ENCODE measurements around the gene EEFSEC. TPM values are rescaled to one million over a fixed set of nuclear protein-coding genes. Genes with fewer than 3 reads are reported as not detected.

EEFSEC gene
- total RNA-seq, 1 donor from 2014 or later, result 12.2 TPM

DNA sequence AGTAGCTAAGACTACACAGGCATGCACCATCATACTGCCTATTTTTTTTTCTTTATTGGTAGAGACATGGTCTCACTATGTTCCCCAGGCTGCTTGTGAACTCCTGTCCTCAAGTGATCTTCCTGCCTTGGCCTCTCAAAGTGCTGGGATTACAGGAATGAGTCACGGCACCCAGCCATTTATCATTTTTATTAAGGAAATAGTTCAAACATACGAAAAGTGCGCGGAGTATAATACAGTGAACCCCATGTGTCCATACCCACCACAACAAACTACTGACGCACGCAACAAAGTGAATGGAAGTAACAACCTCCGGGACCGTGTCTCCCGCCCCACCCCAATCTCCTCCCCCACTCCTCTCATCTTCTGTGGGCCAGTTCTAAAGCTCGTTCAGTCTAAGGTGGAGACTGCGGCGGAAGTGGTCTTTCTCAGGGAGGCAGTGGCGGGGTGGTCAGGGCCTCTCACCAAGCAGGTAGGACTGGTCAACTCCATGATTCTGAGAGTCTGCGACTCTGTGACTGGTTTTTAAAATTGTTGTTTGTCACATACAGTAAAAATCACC lies 271.3 kb downstream of the EEFSEC start:
- no peaks in the 10 kb centered on the region for H3K9me3 Mint-ChIP-seq (ENCODE audit: low read depth)
- no peaks in the 10 kb centered on the region for H3K4me1 Mint-ChIP-seq (ENCODE audit: low read depth)
- TF ChIP-seq, protein P1, sequence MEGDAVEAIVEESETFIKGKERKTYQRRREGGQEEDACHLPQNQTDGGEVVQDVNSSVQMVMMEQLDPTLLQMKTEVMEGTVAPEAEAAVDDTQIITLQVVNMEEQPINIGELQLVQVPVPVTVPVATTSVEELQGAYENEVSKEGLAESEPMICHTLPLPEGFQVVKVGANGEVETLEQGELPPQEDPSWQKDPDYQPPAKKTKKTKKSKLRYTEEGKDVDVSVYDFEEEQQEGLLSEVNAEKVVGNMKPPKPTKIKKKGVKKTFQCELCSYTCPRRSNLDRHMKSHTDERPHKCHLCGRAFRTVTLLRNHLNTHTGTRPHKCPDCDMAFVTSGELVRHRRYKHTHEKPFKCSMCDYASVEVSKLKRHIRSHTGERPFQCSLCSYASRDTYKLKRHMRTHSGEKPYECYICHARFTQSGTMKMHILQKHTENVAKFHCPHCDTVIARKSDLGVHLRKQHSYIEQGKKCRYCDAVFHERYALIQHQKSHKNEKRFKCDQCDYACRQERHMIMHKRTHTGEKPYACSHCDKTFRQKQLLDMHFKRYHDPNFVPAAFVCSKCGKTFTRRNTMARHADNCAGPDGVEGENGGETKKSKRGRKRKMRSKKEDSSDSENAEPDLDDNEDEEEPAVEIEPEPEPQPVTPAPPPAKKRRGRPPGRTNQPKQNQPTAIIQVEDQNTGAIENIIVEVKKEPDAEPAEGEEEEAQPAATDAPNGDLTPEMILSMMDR (IDR thresholded peaks at IDR 0.05), result no peak
- no peak overlapping the region for H3K4me3 Mint-ChIP-seq (ENCODE audit: unreplicated experiment)
- H3K27ac Mint-ChIP-seq (ENCODE audit: unreplicated experiment), result no peak overlapping the region
- DNase-seq (ENCODE audit: low spot score), result no peak
- peaks cover 3% of the 10 kb centered on the region for H3K36me3 Mint-ChIP-seq (ENCODE audit: low read depth)
- peaks cover 30% of the 10 kb centered on the region for H3K27me3 Mint-ChIP-seq (ENCODE audit: low read depth)

DNA sequence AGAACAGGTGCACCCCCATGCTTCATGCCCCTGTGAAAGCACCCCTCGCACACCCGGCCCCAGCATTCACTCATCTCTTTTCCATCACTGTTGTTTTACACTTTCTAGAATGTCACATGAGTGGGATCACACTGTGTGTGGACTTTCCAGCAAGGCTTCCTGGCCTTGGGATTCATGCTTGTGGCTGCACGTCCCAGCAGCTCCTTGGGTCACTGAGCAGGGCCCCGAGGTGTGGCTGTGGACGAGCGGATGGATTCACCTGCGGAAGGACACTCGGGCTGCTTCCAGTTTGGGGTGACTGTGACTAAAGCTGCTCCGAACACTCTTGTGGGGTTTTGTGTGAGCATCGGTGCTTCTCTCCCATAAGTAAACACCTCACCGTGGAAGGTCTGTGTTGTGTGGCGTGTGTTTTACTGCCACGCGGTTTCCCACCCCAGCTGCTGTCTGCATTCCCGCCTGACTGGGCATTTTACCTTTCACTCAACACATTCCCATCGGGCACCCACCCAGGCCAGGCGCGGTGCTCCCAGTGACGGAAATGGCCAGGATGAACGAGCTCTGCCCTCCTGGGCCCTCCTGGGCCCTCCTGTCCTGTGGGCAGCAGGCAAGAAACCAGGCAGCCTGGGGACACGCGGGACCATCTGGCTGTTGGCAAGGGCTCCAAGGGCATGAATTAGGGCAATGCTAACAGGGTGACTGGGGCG lies 272.0 kb downstream of the EEFSEC start:
- TF ChIP-seq, protein P1 (IDR thresholded peaks at IDR 0.05), result no peak
- H3K36me3 Mint-ChIP-seq (ENCODE audit: low read depth), result no peaks in the 10 kb centered on the region
- H3K9me3 Mint-ChIP-seq (ENCODE audit: low read depth), result no peaks in the 10 kb centered on the region
- H3K4me3 Mint-ChIP-seq (ENCODE audit: unreplicated experiment), result no peak overlapping the region
- no peak overlapping the region for H3K27ac Mint-ChIP-seq (ENCODE audit: unreplicated experiment)
- no peak for DNase-seq (ENCODE audit: low spot score)
- peaks cover 33% of the 10 kb centered on the region for H3K27me3 Mint-ChIP-seq (ENCODE audit: low read depth)
- H3K4me1 Mint-ChIP-seq (ENCODE audit: low read depth), result no peaks in the 10 kb centered on the region

DNA sequence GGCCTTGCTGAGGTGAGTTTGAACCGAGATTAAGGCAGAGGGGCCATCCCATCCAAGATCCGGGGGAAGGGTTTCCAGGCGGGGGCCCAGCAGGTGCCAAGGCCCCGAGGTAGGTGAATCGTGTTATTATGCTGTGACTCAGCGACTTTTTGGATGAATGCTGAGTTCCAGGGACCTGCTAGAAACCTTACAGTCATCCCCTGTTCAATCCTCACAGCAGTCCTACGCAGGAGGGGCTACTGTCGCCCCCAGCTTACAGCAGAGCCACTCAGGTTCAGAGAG lies 272.5 kb downstream of the EEFSEC start:
- TF ChIP-seq, protein P1 (IDR thresholded peaks at IDR 0.05), result no peak
- no peaks in the 10 kb centered on the region for H3K4me1 Mint-ChIP-seq (ENCODE audit: low read depth)
- no peak for DNase-seq (ENCODE audit: low spot score)
- H3K4me3 Mint-ChIP-seq (ENCODE audit: unreplicated experiment), result no peak overlapping the region
- no peaks in the 10 kb centered on the region for H3K36me3 Mint-ChIP-seq (ENCODE audit: low read depth)
- H3K27me3 Mint-ChIP-seq (ENCODE audit: low read depth), result peaks cover 38% of the 10 kb centered on the region
- no peak overlapping the region for H3K27ac Mint-ChIP-seq (ENCODE audit: unreplicated experiment)
- H3K9me3 Mint-ChIP-seq (ENCODE audit: low read depth), result no peaks in the 10 kb centered on the region

DNA sequence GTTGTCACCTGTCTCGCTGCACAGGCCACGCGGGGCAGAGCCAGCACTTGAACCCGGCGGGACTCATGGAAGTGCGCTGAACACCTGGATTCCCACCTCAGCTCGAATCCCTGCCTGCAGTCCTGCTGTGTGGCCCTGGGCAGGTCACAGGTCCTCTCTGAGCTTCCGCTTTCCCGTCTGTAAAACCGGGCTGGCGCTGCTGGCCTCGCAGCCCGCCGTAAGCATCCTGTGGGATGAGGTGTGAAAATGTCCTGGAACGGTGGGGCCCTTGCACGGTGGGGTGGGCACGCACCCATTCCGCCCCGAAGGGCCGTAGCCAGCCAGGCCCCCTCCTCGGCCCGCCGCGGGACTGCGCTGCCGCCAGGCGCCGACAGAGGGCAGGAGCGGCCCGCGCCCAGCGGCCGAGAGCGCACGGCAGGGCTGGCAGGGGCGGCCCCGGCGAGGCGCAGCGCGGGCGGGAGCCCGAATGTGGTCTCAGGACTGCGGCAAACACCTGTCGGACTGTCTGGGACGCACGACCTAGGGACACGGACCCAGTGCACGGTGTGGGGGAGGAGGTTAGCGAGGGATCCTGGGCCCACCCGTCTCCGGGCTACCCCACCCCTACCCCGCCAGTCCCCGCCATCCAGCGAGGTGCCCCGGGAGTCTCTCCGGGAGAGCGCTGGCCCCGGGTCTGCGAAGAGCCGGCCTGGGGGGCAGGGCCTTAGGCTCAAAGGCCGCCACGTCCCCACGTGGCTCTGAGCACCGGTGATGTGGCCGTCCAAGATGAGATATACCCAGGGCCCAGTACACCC lies 273.0 kb downstream of the EEFSEC start:
- H3K4me1 Mint-ChIP-seq (ENCODE audit: low read depth), result no peaks in the 10 kb centered on the region
- no peak overlapping the region for H3K27ac Mint-ChIP-seq (ENCODE audit: unreplicated experiment)
- no peak for DNase-seq (ENCODE audit: low spot score)
- TF ChIP-seq, protein P1 (IDR thresholded peaks at IDR 0.05), result peak; percentile 88
- no peaks in the 10 kb centered on the region for H3K36me3 Mint-ChIP-seq (ENCODE audit: low read depth)
- H3K27me3 Mint-ChIP-seq (ENCODE audit: low read depth), result peaks cover 43% of the 10 kb centered on the region
- H3K9me3 Mint-ChIP-seq (ENCODE audit: low read depth), result no peaks in the 10 kb centered on the region
- no peak overlapping the region for H3K4me3 Mint-ChIP-seq (ENCODE audit: unreplicated experiment)

DNA sequence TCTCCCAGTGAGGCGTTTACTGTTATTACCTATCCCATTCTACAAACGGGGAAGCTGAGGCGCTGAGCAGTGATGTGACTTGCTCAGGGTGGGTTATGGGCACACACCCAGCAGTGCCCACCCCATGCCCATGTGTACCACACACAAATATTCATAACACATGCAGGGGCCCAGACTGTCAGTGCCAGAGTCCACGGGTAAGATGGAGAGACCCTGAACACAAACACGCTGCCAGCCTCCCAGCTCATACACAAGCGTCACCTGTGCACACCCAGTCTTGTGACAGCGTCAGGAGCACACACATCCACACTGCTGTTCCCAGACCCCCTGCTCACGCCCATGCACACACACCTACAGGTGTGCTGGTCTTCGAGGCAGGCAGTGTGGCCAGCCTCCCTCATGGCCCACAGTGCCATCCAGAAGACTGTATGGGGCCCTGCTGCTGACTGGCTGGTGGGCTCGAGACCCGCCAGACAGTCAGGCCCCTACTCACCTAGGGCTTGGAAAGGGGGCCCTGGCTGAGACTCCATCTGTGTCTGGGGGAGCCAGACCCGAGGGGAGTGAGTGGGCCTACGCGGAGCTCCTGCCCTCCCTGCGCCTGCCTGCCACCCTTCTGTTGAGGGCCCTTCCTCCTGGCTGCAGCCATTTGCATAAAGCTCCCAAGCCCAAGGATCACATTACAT lies 274.0 kb downstream of the EEFSEC start:
- DNase-seq (ENCODE audit: low spot score), result no peak
- no peak overlapping the region for H3K4me3 Mint-ChIP-seq (ENCODE audit: unreplicated experiment)
- H3K27me3 Mint-ChIP-seq (ENCODE audit: low read depth), result peaks cover 53% of the 10 kb centered on the region
- peaks cover 8% of the 10 kb centered on the region for H3K4me1 Mint-ChIP-seq (ENCODE audit: low read depth)
- TF ChIP-seq, protein P1 (IDR thresholded peaks at IDR 0.05), result no peak
- no peaks in the 10 kb centered on the region for H3K36me3 Mint-ChIP-seq (ENCODE audit: low read depth)
- no peaks in the 10 kb centered on the region for H3K9me3 Mint-ChIP-seq (ENCODE audit: low read depth)
- H3K27ac Mint-ChIP-seq (ENCODE audit: unreplicated experiment), result no peak overlapping the region

All from chondrocyte (in vitro differentiated cells).